Prostate gland (tissue), 2 donors: ENCODE results near the gene ZC2HC1B. TPM values are rescaled to one million over a fixed set of nuclear protein-coding genes. Genes with fewer than 3 reads are reported as not detected.

ENCODE experiments used
- DNase-seq: peaks from one replicate; pipeline ENCODE4 v3.0.0-alpha.2; 2019; ENCODE audit warnings: low spot score
- H3K27ac ChIP-seq, 2 donors: fragments of 200-600 bp; sonication (generic); 2 replicates each; pipeline ENCODE4 v1.5.1; 2017 to 2019
- H3K27me3 ChIP-seq: fragments of 200-600 bp; sonication (generic); replicated peaks from 2 replicates; pipeline ENCODE4 v1.5.1; 2019; ENCODE audit not compliant: insufficient read depth
- H3K36me3 ChIP-seq, 2 donors: fragments of 200-600 bp; sonication (generic); 1 replicate in 1 of 2; 2 replicates in 1 of 2; pipeline versions ENCODE4 v1.5.1 to v1.8.1; 2017 to 2019
- H3K4me1 ChIP-seq: fragments of 200-600 bp; sonication (generic); replicated peaks from 2 replicates; pipeline ENCODE4 v1.5.1; 2019
- H3K4me3 ChIP-seq, 2 donors: fragments of 200-600 bp; sonication (generic); 2 replicates each; pipeline ENCODE4 v1.5.1; 2017 to 2019
- H3K9me3 ChIP-seq: fragments of 200-600 bp; sonication (generic); 2 replicates; pipeline ENCODE4 v1.5.1; 2017
- POLR2A ChIP-seq: fragments of 450-650 bp; IDR thresholded peaks from one replicate; pipeline ENCODE4 v1.6.1; 2016; ENCODE audit warnings: antibody characterized with exemption, mild to moderate bottlenecking
- POLR2AphosphoS5 ChIP-seq: sonication (generic); formaldehyde crosslinking; IDR thresholded peaks from one replicate; pipeline ENCODE4 v1.6.1; 2017; ENCODE audit warnings: antibody characterized with exemption
- WGBS: methylation state at CpG from one replicate; pipeline ENCODE4 v1.1.5; 2018; 5-methylcytosine and 5-hydroxymethylcytosine counted together
- intact Hi-C: fragments of 100-400 bp; cut with DNase I; formaldehyde crosslinking; loops from one replicate; pipeline ENCODE4 v1.14.2; 2022
- total RNA-seq, 2 donors: library from RNA; depleted of rRNA; stranded (reverse); fragments of >200 nt; gene quantifications; one replicate each; pipeline ENCODE4 v1.1.0, GENCODE V29; 2016
- TF ChIP-seq, protein P1 (sequence below), 4 experiments: fragments of 200-600 bp in 2 of 4; fragments of 450-650 bp in 2 of 4; sonication (generic) in 2 of 4; IDR thresholded peaks; 1 replicate in 3 of 4; 2 replicates in 1 of 4; pipeline ENCODE4 v1.5.1; 2016 to 2019; ENCODE audit warnings: antibody characterized with exemption in 4 of 4, mild to moderate bottlenecking in 2 of 4, moderate library complexity in 2 of 4

The ZC2HC1B gene
- total RNA-seq, 2 donors from 2014 or later: 2.0 TPM; not detected in 1

- TF ChIP-seq, protein P1, sequence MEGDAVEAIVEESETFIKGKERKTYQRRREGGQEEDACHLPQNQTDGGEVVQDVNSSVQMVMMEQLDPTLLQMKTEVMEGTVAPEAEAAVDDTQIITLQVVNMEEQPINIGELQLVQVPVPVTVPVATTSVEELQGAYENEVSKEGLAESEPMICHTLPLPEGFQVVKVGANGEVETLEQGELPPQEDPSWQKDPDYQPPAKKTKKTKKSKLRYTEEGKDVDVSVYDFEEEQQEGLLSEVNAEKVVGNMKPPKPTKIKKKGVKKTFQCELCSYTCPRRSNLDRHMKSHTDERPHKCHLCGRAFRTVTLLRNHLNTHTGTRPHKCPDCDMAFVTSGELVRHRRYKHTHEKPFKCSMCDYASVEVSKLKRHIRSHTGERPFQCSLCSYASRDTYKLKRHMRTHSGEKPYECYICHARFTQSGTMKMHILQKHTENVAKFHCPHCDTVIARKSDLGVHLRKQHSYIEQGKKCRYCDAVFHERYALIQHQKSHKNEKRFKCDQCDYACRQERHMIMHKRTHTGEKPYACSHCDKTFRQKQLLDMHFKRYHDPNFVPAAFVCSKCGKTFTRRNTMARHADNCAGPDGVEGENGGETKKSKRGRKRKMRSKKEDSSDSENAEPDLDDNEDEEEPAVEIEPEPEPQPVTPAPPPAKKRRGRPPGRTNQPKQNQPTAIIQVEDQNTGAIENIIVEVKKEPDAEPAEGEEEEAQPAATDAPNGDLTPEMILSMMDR (IDR thresholded peaks at IDR 0.05): no peak
- TF ChIP-seq POLR2A: no peak
- TF ChIP-seq POLR2AphosphoS5: no peak
- intact Hi-C loops: no loop called here
- Histone ChIP-seq H3K4me3 (no peak overlapping the region), H3K4me1 (no peaks in the 10 kb centered on the region), H3K9me3 (no peaks in the 10 kb centered on the region), H3K36me3 (no peaks in the 10 kb centered on the region), H3K27me3 (no peaks in the 10 kb centered on the region), H3K27ac (no peak overlapping the region)
- 89% methylated on average over 1 of the region's 1 CpG for WGBS
- DNase-seq: no peak
These were observed 13.5 kb downstream of the ZC2HC1B start for GRCh38 chr6:143877584-143878271.

- no peaks in the 10 kb centered on the region for H3K27me3 ChIP-seq
- no peak overlapping the region for H3K27ac ChIP-seq
- no peak for TF ChIP-seq POLR2AphosphoS5
- TF ChIP-seq POLR2A: no peak
- no peak overlapping the region for H3K4me3 ChIP-seq
- H3K9me3 ChIP-seq: no peaks in the 10 kb centered on the region
- intact Hi-C loops: no loop called here
- 87% methylated on average over 3 of the region's 3 CpGs for WGBS
- H3K36me3 ChIP-seq: no peaks in the 10 kb centered on the region
- H3K4me1 ChIP-seq: no peaks in the 10 kb centered on the region
- no peak for DNase-seq
These were observed 14.0 kb downstream of the ZC2HC1B start for GRCh38 chr6:143878272-143878760.

DNA sequence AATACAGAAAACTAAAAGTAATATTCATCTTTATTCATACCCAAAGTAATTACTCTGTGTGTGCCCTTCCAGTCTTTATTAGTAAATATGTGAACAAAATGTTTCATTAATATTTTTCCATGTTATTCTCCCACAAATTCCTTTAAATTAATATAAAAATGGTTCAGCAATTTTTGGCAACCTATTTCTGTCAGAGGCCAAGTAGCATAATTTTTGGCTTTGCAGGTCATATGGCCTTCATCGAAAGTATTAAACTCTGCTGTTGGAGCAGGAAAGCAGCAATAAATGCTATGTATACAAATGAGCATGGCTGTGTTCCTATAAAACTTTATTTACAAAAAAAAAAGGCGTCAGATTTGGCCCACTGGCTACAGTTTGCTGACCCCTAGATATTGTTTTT is 16.1 kb downstream of the ZC2HC1B start:
- 41% methylated on average over 2 of the region's 2 CpGs for WGBS

GRCh38 chr6:143882401-143882930 is 18.2 kb downstream of the ZC2HC1B start:
- 84% methylated on average over 2 of the region's 2 CpGs for WGBS
- no peaks in the 10 kb centered on the region for H3K27me3 ChIP-seq
- no peak for DNase-seq
- H3K27ac ChIP-seq: no peak overlapping the region
- no peaks in the 10 kb centered on the region for H3K4me1 ChIP-seq
- intact Hi-C loops: no loop called here
- H3K36me3 ChIP-seq: no peaks in the 10 kb centered on the region
- H3K9me3 ChIP-seq: no peaks in the 10 kb centered on the region
- TF ChIP-seq POLR2A (no peak), POLR2AphosphoS5 (no peak)
- TF ChIP-seq, protein P1 (IDR thresholded peaks at IDR 0.05): no peak
- no peak overlapping the region for H3K4me3 ChIP-seq

More for the DNA sequence above, 16.1 kb downstream of the ZC2HC1B start:
- no peak for DNase-seq
- Histone ChIP-seq H3K9me3 (no peaks in the 10 kb centered on the region), H3K27ac (no peak overlapping the region), H3K4me1 (no peaks in the 10 kb centered on the region), H3K27me3 (no peaks in the 10 kb centered on the region), H3K4me3 (no peak overlapping the region), H3K36me3 (no peaks in the 10 kb centered on the region)
- intact Hi-C loops: no loop called here
- TF ChIP-seq, protein P1 (IDR thresholded peaks at IDR 0.05): no peak
- TF ChIP-seq POLR2AphosphoS5: peak; percentile 6

GRCh38 chr6:143884216-143884900 is 20.1 kb downstream of the ZC2HC1B start:
- intact Hi-C loops: no loop called here
- H3K4me3 ChIP-seq: no peak overlapping the region
- WGBS: 70% methylated on average over 7 of the region's 7 CpGs

More at GRCh38 chr6:143884216-143884900, 20.1 kb downstream of the ZC2HC1B start:
- Histone ChIP-seq H3K27me3 (no peaks in the 10 kb centered on the region), H3K36me3 (no peaks in the 10 kb centered on the region), H3K27ac (no peak overlapping the region), H3K9me3 (no peaks in the 10 kb centered on the region), H3K4me1 (no peaks in the 10 kb centered on the region)
- no peak for DNase-seq
- TF ChIP-seq POLR2AphosphoS5: no peak
- TF ChIP-seq, protein P1 (IDR thresholded peaks at IDR 0.05): no peak
- no peak for TF ChIP-seq POLR2A
